Neural cell (in vitro differentiated cells): Measurements from ENCODE around the gene XAF1.

Experiments used
- SMC3 ChIP-seq: fragments of 450-650 bp; conservative IDR thresholded peaks from 2 replicates; pipeline ENCODE4 v1.6.1; 2014; ENCODE audit warnings: antibody characterized with exemption, mild to moderate bottlenecking, moderate library complexity; ENCODE audit not compliant: poor library complexity
- TF ChIP-seq, protein P1 (sequence below): fragments of 450-650 bp; IDR thresholded peaks from 2 replicates; pipeline ENCODE4 v1.5.1; 2014; ENCODE audit warnings: antibody characterized with exemption, mild to moderate bottlenecking, moderate library complexity; ENCODE audit not compliant: poor library complexity, severe bottlenecking
- TF ChIP-seq, protein P2 (sequence below): IDR thresholded peaks from 2 replicates; pipeline ENCODE4 v1.6.1; 2012; ENCODE audit warnings: borderline replicate concordance

- TF ChIP-seq, protein P1, sequence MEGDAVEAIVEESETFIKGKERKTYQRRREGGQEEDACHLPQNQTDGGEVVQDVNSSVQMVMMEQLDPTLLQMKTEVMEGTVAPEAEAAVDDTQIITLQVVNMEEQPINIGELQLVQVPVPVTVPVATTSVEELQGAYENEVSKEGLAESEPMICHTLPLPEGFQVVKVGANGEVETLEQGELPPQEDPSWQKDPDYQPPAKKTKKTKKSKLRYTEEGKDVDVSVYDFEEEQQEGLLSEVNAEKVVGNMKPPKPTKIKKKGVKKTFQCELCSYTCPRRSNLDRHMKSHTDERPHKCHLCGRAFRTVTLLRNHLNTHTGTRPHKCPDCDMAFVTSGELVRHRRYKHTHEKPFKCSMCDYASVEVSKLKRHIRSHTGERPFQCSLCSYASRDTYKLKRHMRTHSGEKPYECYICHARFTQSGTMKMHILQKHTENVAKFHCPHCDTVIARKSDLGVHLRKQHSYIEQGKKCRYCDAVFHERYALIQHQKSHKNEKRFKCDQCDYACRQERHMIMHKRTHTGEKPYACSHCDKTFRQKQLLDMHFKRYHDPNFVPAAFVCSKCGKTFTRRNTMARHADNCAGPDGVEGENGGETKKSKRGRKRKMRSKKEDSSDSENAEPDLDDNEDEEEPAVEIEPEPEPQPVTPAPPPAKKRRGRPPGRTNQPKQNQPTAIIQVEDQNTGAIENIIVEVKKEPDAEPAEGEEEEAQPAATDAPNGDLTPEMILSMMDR, result no peak
- TF ChIP-seq, protein P2, sequence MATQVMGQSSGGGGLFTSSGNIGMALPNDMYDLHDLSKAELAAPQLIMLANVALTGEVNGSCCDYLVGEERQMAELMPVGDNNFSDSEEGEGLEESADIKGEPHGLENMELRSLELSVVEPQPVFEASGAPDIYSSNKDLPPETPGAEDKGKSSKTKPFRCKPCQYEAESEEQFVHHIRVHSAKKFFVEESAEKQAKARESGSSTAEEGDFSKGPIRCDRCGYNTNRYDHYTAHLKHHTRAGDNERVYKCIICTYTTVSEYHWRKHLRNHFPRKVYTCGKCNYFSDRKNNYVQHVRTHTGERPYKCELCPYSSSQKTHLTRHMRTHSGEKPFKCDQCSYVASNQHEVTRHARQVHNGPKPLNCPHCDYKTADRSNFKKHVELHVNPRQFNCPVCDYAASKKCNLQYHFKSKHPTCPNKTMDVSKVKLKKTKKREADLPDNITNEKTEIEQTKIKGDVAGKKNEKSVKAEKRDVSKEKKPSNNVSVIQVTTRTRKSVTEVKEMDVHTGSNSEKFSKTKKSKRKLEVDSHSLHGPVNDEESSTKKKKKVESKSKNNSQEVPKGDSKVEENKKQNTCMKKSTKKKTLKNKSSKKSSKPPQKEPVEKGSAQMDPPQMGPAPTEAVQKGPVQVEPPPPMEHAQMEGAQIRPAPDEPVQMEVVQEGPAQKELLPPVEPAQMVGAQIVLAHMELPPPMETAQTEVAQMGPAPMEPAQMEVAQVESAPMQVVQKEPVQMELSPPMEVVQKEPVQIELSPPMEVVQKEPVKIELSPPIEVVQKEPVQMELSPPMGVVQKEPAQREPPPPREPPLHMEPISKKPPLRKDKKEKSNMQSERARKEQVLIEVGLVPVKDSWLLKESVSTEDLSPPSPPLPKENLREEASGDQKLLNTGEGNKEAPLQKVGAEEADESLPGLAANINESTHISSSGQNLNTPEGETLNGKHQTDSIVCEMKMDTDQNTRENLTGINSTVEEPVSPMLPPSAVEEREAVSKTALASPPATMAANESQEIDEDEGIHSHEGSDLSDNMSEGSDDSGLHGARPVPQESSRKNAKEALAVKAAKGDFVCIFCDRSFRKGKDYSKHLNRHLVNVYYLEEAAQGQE, result no peak
- no peak for TF ChIP-seq SMC3
Observed at GRCh38 chr17:6775871-6776405, 20.1 kb downstream of the XAF1 start, which contains the start of gene FBXO39.
